Measurements from ENCODE around the gene CPXM2.

The CPXM2 gene

GRCh38 chr10:123842692-123843385 lies 48.8 kb downstream of the CPXM2 start:
- no peak for DNase-seq

DNA sequence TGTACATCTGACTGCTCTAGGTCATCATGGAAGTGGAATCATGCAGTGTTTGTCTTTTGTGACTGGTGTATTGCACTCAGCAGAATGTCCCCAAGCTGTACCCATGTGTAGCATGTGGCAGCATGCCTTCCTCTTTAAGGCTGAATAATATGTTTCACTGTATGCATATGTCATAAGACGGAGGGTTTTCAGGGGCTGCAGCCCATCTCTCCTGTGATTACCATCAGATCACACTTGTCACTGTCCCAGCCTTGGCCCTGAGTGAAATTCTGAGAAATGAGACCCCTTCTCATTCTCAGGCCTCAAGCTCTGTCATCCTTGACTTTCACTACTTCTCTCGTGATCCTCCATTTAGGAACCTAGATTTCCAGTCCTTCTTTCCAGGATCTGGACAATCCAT lies 50.0 kb downstream of the CPXM2 start:
- no peak for DNase-seq

GRCh38 chr10:123841115-123841514 lies 50.5 kb downstream of the CPXM2 start:
- DNase-seq: no peak

DNA sequence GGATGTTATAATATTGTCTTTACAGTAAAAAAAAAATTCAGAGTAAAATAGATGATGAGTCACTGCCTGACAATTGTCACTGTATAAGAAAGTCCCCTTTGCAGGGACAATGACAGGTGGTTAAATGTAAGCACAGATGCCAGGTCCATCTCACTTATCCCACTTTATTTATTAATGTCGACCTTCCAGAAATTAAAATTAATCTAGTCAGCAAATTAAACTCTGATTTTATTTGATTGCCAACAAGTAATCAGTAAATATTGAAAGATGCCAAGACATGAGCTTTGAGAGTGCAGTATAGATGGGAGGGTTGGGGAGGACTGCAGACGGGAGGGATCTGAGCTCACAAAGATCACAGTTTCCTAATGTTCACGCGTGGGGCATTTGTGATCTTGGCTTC lies 50.9 kb downstream of the CPXM2 start:
- DNase-seq: no peak

GRCh38 chr10:123838596-123839310 lies 52.9 kb downstream of the CPXM2 start:
- DNase-seq: no peak

- no peak for DNase-seq
Measured at GRCh38 chr10:123837756-123838155, 53.9 kb downstream of the CPXM2 start.

DNA sequence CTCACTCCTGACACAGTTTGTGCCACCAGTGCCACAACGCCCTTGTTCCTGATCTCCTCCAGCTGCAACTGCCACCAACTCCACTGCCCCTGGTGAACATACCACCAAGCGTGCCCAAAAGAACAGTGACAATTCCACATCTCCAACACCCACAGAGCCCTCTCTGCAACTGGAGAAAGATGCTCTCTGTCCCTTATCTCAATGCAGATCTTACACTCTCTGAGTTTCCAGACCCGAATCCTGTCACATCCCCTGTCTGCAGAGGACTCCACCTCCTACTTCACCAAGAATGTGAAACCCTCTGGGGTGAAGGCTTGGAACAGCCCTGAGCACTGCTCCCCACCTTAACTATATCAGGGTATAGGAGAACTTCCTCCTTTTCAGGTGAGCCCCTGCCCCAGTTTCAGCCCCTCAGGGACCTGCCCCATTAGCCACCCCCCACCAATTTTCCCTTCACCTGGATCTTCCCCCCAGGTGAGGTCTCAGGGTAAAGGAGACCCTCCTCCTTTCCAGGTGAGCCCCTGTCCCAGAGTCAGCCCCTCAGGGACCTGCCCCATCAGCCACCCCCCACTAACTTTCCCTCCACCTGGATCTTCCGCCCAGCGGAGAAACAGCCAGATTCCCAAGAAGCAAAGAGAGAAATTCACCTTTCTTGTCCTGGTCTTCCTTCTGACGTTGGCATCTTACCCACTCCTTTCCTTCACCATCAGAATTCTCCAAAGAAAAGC lies 55.0 kb downstream of the CPXM2 start:
- DNase-seq: no peak

GRCh38 chr10:123835575-123835974 lies 56.0 kb downstream of the CPXM2 start:
- DNase-seq: no peak

- DNase-seq: no peak
Measured at GRCh38 chr10:123833170-123833850, 58.3 kb downstream of the CPXM2 start.

DNA sequence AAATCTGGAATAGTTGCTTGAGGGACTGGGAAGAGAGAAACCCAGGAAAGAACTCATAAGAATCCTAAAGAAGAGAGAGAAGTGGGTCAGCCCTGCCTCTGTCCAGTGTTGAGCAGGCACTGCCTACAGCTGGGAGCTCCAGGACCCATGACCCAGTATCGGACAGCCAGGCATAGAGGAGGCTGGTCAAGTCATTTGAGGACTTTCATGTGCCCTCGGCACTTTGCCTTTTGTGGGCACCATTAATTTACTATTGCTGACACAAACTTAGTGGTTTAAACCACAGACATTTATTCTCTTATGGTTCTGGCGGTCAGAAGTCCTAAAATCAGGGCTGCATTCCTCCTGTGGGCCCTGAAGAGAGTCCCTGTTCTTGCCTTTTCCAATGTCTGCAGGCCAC lies 60.3 kb downstream of the CPXM2 start:
- no peak for DNase-seq

- DNase-seq: no peak
Measured at GRCh38 chr10:123821136-123821535, 70.5 kb downstream of the CPXM2 start.

GRCh38 chr10:123809632-123810031 lies 82.0 kb downstream of the CPXM2 start:
- no peak for DNase-seq

DNA sequence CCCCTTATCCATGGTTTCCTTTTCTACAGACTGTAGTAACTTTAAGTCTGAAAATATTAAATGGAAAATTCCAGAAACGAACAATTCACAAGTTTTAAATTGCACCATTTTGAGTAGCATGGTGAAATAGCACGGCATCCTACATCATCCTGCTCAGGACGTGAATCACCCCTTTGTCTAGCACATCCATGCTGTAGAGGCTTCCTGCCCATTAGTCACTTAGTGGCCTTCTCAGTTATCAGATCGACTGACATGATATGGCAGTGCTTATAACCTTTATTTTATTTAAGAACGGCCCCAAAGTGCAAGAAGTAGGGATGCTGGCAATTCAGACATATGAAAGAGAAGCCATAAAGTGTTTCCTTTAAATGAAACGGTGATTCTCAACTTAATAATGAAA lies 82.7 kb downstream of the CPXM2 start:
- no peak for DNase-seq

- no peak for DNase-seq
Measured at GRCh38 chr10:123808286-123808685, 83.3 kb downstream of the CPXM2 start.

GRCh38 chr10:123807444-123808035 lies 84.1 kb downstream of the CPXM2 start:
- DNase-seq: no peak

DNA sequence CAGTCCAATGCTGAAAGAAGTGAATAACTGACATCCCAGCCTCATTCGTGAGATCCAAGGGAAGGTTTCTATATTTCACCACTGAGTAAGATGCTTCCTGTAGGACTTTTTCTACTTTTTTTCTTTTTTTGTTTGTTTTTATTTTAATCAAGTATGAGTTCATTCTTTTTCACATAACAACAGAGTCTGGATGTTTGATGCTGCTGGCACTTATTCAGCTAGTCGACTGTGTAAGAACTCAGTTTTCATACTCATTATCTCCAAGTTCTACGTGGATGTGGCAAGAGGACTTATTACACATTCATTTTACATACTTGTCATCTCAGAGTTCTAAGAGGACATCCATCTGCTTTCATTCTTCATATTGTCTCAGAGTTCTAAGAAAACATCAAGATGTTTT lies 86.9 kb downstream of the CPXM2 start:
- no peak for DNase-seq

DNA sequence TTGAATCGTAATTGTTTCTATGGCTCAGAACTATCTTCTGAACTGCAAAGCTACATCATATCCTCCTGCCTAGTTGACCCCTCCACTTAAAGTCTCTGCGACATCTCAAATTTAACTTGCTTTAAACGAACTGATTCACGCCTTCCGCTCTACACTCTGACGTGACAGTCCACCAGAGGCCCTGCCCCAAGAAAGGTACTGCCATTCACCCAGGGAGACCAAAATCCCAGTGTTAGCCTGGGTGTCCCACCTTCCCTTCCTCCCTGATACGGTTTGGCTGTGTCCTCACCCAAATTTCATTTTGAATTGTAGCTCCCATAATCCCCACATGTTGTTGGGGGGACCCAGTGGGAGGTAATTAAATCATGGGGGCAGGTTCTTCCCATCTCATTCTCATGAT lies 90.8 kb downstream of the CPXM2 start:
- no peak for DNase-seq

- no peak for DNase-seq
Measured at GRCh38 chr10:123800289-123800688, 91.3 kb downstream of the CPXM2 start.

- DNase-seq: no peak
Measured at GRCh38 chr10:123798856-123799255, 92.8 kb downstream of the CPXM2 start.

GRCh38 chr10:123797813-123798212 lies 93.8 kb downstream of the CPXM2 start:
- DNase-seq: no peak

DNA sequence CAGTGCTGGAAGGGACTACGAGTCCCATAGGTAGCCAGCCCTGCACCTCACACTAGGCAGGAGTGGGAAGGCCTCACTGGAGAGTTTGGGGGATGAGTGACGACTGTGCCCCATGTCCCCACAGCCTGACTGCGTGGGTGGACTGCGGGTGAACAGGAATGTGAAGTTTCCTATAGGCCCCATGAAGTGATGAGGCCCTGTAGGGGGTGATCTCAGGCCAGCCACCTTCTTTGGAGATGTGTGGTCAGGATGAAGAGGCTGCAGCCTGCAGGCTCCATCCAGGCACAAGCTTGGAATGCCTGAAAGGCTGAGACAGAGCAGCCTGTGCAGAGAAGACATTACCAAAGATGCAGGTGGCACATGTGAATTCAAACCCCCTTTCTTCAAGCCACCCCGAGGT lies 94.9 kb downstream of the CPXM2 start:
- no peak for DNase-seq

GRCh38 chr10:123795846-123796590 lies 95.6 kb downstream of the CPXM2 start:
- no peak for DNase-seq
